HL-60 (cell line): ENCODE measurements around the gene SPINT2.
A peak's percentile ranks its signal among the peaks of the same experiment; 100 is the strongest.

Experiments
- DNase-seq, 2 experiments: peaks; one replicate each; pipeline ENCODE4 v3.0.0-alpha.2; 2010 to 2020; ENCODE audit warnings: low read depth in 1 of 2, low spot score in 1 of 2
- H3K27ac ChIP-seq: fragments of 250-450 bp; sonication (Bioruptor Pico); replicated peaks from 2 replicates; pipeline ENCODE4 v1.5.1; 2020; ENCODE audit warnings: mild to moderate bottlenecking, moderate library complexity
- H3K27me3 ChIP-seq: fragments of 250-450 bp; sonication (Bioruptor Pico); 2 replicates; pipeline ENCODE4 v1.5.1; 2021; ENCODE audit warnings: mild to moderate bottlenecking, moderate library complexity; ENCODE audit not compliant: insufficient read depth, poor library complexity, severe bottlenecking
- H3K4me3 ChIP-seq: replicated peaks from 2 replicates; pipeline ENCODE4 v1.5.1; 2011; ENCODE audit warnings: mild to moderate bottlenecking, control low read depth, low read length; ENCODE audit not compliant: insufficient read depth
- CTCF ChIP-seq: IDR thresholded peaks from one replicate; pipeline ENCODE4 v1.5.1; 2011; ENCODE audit warnings: low read length, control low read depth, inconsistent platforms; ENCODE audit not compliant: insufficient read depth
- GABPA ChIP-seq: IDR thresholded peaks from 2 replicates; pipeline ENCODE4 v1.6.1; 2012; ENCODE audit warnings: low read depth
- POLR2AphosphoS5 ChIP-seq: IDR thresholded peaks from 2 replicates; pipeline ENCODE4 v1.6.1; 2012; ENCODE audit warnings: low read depth
- REST ChIP-seq: IDR thresholded peaks from 2 replicates; pipeline ENCODE4 v1.6.1; 2012; ENCODE audit warnings: low read depth; ENCODE audit not compliant: insufficient replicate concordance
- SPI1 ChIP-seq: IDR thresholded peaks from 2 replicates; pipeline ENCODE4 v1.6.1; 2012; ENCODE audit warnings: low read depth, mild to moderate bottlenecking, borderline replicate concordance

Gene SPINT2

GRCh38 chr19:38284422-38284821 is 20.0 kb downstream of the SPINT2 start:
- DNase-seq: peak in 1 of 2 experiments; percentile 11
- Histone ChIP-seq H3K27me3 (peaks cover 22% of the 10 kb centered on the region), H3K27ac (no peak overlapping the region), H3K4me3 (no peak overlapping the region)
- TF ChIP-seq GABPA (no peak), SPI1 (peak; percentile 30; the same call in 1 of the 2 replicates), POLR2AphosphoS5 (no peak), CTCF (no peak), REST (no peak)

- Histone ChIP-seq H3K4me3 (no peak overlapping the region), H3K27ac (no peak overlapping the region), H3K27me3 (peaks cover 22% of the 10 kb centered on the region)
Observed at GRCh38 chr19:38285567-38285966, 21.2 kb downstream of the SPINT2 start.

GRCh38 chr19:38287604-38288003 is 23.2 kb downstream of the SPINT2 start:
- TF ChIP-seq POLR2AphosphoS5: peak; percentile 83
- peak; percentile 93 for TF ChIP-seq SPI1
- TF ChIP-seq CTCF: no peak
- TF ChIP-seq REST: no peak
- Histone ChIP-seq H3K27ac (no peak overlapping the region), H3K4me3 (no peak overlapping the region), H3K27me3 (peaks cover 24% of the 10 kb centered on the region)
- peak; percentile 10 to 77 for DNase-seq

More at GRCh38 chr19:38285567-38285966, 21.2 kb downstream of the SPINT2 start:
- DNase-seq: no peak
- no peak for TF ChIP-seq REST
- TF ChIP-seq GABPA: no peak
- no peak for TF ChIP-seq POLR2AphosphoS5
- TF ChIP-seq SPI1: no peak
- TF ChIP-seq CTCF: no peak
